ENCODE data around the gene C1orf105. TPM values are rescaled to one million over a fixed set of nuclear protein-coding genes. Genes with fewer than 3 reads are reported as not detected.
"Not testable (repeated sequence)": the region's sequence is repeated elsewhere in the genome, so short reads cannot be mapped to it uniquely, and the experiment has no call there.

C1orf105 gene
- polyA plus RNA-seq, 1 donor (not counting 4 experiments of a cell fraction or from before 2014, with no cell fraction given), result not detected

DNA sequence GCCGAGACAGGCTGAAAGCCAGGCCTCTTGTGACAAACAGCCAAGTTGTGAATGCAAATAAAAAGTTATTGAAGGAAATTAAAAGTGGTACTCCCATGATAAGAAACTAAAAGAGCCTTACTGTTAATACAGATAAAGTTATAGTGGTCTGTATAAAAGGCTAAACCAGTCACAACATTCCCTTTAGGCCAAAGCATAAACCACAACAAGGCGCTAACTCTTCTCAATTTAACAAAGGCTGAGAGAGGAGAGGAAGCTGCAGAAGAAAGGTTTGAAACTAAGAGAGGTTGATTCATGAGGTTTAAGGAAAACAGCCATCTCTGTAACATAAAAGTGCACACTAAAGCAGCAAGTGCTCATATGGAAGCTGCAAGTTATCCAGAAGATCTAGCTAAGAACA, 10.7 kb downstream of the C1orf105 start:
- Histone ChIP-seq H3K9me3 (ENCODE audit: control insufficient read depth, low read depth, low read length) (no peaks in the 10 kb centered on the region), H3K27me3 (ENCODE audit: control insufficient read depth, extremely low read depth, insufficient read depth, low read length) (no peaks in the 10 kb centered on the region), H3K4me1 (ENCODE audit: control insufficient read depth, extremely low read depth, insufficient read depth, low read length) (peaks cover 10% of the 10 kb centered on the region), H2AFZ (ENCODE audit: control insufficient read depth, low read length) (no peak overlapping the region), H3K4me2 (ENCODE audit: control insufficient read depth, extremely low read depth, insufficient read depth, low read depth, low read length) (peak overlapping the region; percentile 11), H3K9ac (ENCODE audit: control insufficient read depth, extremely low read depth, insufficient read depth, low read length) (no peak overlapping the region), H3K9me1 (ENCODE audit: control insufficient read depth, extremely low read depth, insufficient read depth, low read length) (no peaks in the 10 kb centered on the region), H3K27ac (ENCODE audit: control insufficient read depth, insufficient read depth, low read length) (no peak overlapping the region), H3K36me3 (ENCODE audit: control insufficient read depth in 2 of 2, extremely low read depth in 1 of 2, insufficient read depth in 2 of 2, low read length in 2 of 2) (no peaks in the 10 kb centered on the region), H3K4me3 (ENCODE audit: control insufficient read depth in 2 of 3, extremely low read depth in 1 of 3, insufficient read depth in 2 of 3, low read depth in 1 of 3, low read length in 3 of 3) (no peak overlapping the region), H4K20me1 (ENCODE audit: control insufficient read depth, extremely low read depth, insufficient read depth, low read length) (no peaks in the 10 kb centered on the region), H3K79me2 (ENCODE audit: control insufficient read depth, insufficient read depth, low read length) (no peaks in the 10 kb centered on the region)
- TF ChIP-seq, protein P1, sequence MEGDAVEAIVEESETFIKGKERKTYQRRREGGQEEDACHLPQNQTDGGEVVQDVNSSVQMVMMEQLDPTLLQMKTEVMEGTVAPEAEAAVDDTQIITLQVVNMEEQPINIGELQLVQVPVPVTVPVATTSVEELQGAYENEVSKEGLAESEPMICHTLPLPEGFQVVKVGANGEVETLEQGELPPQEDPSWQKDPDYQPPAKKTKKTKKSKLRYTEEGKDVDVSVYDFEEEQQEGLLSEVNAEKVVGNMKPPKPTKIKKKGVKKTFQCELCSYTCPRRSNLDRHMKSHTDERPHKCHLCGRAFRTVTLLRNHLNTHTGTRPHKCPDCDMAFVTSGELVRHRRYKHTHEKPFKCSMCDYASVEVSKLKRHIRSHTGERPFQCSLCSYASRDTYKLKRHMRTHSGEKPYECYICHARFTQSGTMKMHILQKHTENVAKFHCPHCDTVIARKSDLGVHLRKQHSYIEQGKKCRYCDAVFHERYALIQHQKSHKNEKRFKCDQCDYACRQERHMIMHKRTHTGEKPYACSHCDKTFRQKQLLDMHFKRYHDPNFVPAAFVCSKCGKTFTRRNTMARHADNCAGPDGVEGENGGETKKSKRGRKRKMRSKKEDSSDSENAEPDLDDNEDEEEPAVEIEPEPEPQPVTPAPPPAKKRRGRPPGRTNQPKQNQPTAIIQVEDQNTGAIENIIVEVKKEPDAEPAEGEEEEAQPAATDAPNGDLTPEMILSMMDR (optimal IDR thresholded peaks at IDR 0.05 in 1 of 3, IDR thresholded peaks at IDR 0.05 in 1 of 3, conservative IDR thresholded peaks at IDR 0.05 in 1 of 3; ENCODE audit: extremely low read depth in 1 of 3, insufficient read depth in 2 of 3, low read length in 3 of 3), result no peak
- TF ChIP-seq EZH2 (IDR thresholded peaks at IDR 0.05; ENCODE audit: low read length), result no peak
- FAIRE-seq, result peak; percentile 57
- no peak for DNase-seq (ENCODE audit: low read depth, low spot score)
- dilution Hi-C loops (cut with MboI; ENCODE audit: extremely low pct_ligation_motif_present, low sequenced_read_pairs), result no loop called here

DNA sequence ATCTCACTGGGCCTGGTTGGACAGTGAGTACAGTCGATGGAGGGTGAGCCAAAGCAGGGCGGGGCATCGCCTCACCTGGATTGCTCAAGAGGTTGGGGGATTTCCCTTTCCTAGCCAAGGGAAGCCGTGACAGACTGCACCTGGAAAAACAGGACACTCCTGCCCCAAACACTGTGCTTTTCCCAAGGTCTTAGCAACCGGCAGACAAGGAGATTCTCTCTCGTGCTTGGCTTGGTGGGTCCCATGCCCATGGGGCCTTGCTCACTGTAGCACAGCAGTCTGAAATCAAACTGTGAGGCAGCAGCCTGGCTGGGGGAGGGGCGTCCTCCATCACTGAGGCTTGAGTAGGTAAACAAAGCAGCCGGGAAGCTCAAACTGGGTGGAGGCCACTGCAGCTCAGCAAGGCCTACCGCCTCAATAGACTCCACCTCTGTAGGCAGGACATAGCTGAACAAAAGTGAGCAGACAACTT, 11.3 kb downstream of the C1orf105 start:
- Histone ChIP-seq H3K9me1 (ENCODE audit: control insufficient read depth, extremely low read depth, insufficient read depth, low read length) (no peaks in the 10 kb centered on the region), H4K20me1 (ENCODE audit: control insufficient read depth, extremely low read depth, insufficient read depth, low read length) (no peaks in the 10 kb centered on the region), H3K4me3 (ENCODE audit: control insufficient read depth in 2 of 3, extremely low read depth in 1 of 3, insufficient read depth in 2 of 3, low read depth in 1 of 3, low read length in 3 of 3) (no peak overlapping the region), H3K4me2 (ENCODE audit: control insufficient read depth, extremely low read depth, insufficient read depth, low read depth, low read length) (peak overlapping the region; percentile 11), H3K36me3 (ENCODE audit: control insufficient read depth in 2 of 2, extremely low read depth in 1 of 2, insufficient read depth in 2 of 2, low read length in 2 of 2) (no peaks in the 10 kb centered on the region), H3K27me3 (ENCODE audit: control insufficient read depth, extremely low read depth, insufficient read depth, low read length) (no peaks in the 10 kb centered on the region), H3K4me1 (ENCODE audit: control insufficient read depth, extremely low read depth, insufficient read depth, low read length) (peaks cover 10% of the 10 kb centered on the region), H3K27ac (ENCODE audit: control insufficient read depth, insufficient read depth, low read length) (peak overlapping the region; percentile 38), H3K79me2 (ENCODE audit: control insufficient read depth, insufficient read depth, low read length) (no peaks in the 10 kb centered on the region), H2AFZ (ENCODE audit: control insufficient read depth, low read length) (peak overlapping the region; percentile 61), H3K9ac (ENCODE audit: control insufficient read depth, extremely low read depth, insufficient read depth, low read length) (peak overlapping the region; percentile 15), H3K9me3 (ENCODE audit: control insufficient read depth, low read depth, low read length) (no peaks in the 10 kb centered on the region)
- no peak for TF ChIP-seq EZH2 (IDR thresholded peaks at IDR 0.05; ENCODE audit: low read length)
- TF ChIP-seq, protein P1 (optimal IDR thresholded peaks at IDR 0.05 in 1 of 3, IDR thresholded peaks at IDR 0.05 in 1 of 3, conservative IDR thresholded peaks at IDR 0.05 in 1 of 3; ENCODE audit: extremely low read depth in 1 of 3, insufficient read depth in 2 of 3, low read length in 3 of 3), result no peak
- DNase-seq (ENCODE audit: low read depth, low spot score) (no peak), FAIRE-seq (peak; percentile 82)
- dilution Hi-C loops (cut with MboI; ENCODE audit: extremely low pct_ligation_motif_present, low sequenced_read_pairs), result no loop called here

DNA sequence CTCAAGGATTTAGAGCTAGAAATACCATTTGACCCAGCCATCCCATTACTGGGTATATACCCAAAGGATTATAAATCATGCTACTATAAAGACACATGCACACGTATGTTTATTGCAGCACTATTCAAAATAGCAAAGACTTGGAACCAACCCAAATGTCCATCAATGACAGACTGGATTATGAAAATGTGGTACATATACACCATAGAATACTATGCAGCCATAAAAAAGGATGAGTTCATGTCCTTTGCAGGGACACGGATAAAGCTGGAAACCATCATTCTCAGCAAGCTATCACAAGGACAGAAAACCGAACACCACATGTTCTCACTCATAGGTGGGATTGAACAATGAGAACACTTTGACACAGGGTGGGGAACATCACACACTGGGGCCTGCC, 16.7 kb downstream of the C1orf105 start:
- H3K9me1 ChIP-seq (ENCODE audit: control insufficient read depth, extremely low read depth, insufficient read depth, low read length); H2AFZ ChIP-seq (ENCODE audit: control insufficient read depth, low read length); H3K9ac ChIP-seq (ENCODE audit: control insufficient read depth, extremely low read depth, insufficient read depth, low read length); H4K20me1 ChIP-seq (ENCODE audit: control insufficient read depth, extremely low read depth, insufficient read depth, low read length); H3K4me2 ChIP-seq (ENCODE audit: control insufficient read depth, extremely low read depth, insufficient read depth, low read depth, low read length); H3K4me3 ChIP-seq (ENCODE audit: control insufficient read depth in 2 of 3, extremely low read depth in 1 of 3, insufficient read depth in 2 of 3, low read depth in 1 of 3, low read length in 3 of 3); H3K4me1 ChIP-seq (ENCODE audit: control insufficient read depth, extremely low read depth, insufficient read depth, low read length); H3K9me3 ChIP-seq (ENCODE audit: control insufficient read depth, low read depth, low read length); dilution Hi-C loops (cut with MboI; ENCODE audit: extremely low pct_ligation_motif_present, low sequenced_read_pairs); FAIRE-seq; H3K27me3 ChIP-seq (ENCODE audit: control insufficient read depth, extremely low read depth, insufficient read depth, low read length); DNase-seq (ENCODE audit: low read depth, low spot score); H3K79me2 ChIP-seq (ENCODE audit: control insufficient read depth, insufficient read depth, low read length); H3K27ac ChIP-seq (ENCODE audit: control insufficient read depth, insufficient read depth, low read length): not testable (repeated sequence)
- H3K36me3 ChIP-seq (ENCODE audit: control insufficient read depth in 2 of 2, extremely low read depth in 1 of 2, insufficient read depth in 2 of 2, low read length in 2 of 2), result peaks cover 4 to 11% of the 10 kb centered on the region in 2 experiments

All from keratinocyte (primary cell).